Prostate gland (tissue), 2 donors: ENCODE data around the gene L2HGDH. TPM values are rescaled to one million over a fixed set of nuclear protein-coding genes. Genes with fewer than 3 reads are reported as not detected.

Source experiments
- DNase-seq: peaks from one replicate; pipeline ENCODE4 v3.0.0-alpha.2; 2019; ENCODE audit warnings: low spot score
- H3K27ac ChIP-seq, 2 donors: fragments of 200-600 bp; sonication (generic); 2 replicates each; pipeline ENCODE4 v1.5.1; 2017 to 2019
- H3K27me3 ChIP-seq: fragments of 200-600 bp; sonication (generic); replicated peaks from 2 replicates; pipeline ENCODE4 v1.5.1; 2019; ENCODE audit not compliant: insufficient read depth
- H3K36me3 ChIP-seq, 2 donors: fragments of 200-600 bp; sonication (generic); 1 replicate in 1 of 2; 2 replicates in 1 of 2; pipeline versions ENCODE4 v1.5.1 to v1.8.1; 2017 to 2019
- H3K4me1 ChIP-seq: fragments of 200-600 bp; sonication (generic); replicated peaks from 2 replicates; pipeline ENCODE4 v1.5.1; 2019
- H3K4me3 ChIP-seq, 2 donors: fragments of 200-600 bp; sonication (generic); 2 replicates each; pipeline ENCODE4 v1.5.1; 2017 to 2019
- H3K9me3 ChIP-seq: fragments of 200-600 bp; sonication (generic); 2 replicates; pipeline ENCODE4 v1.5.1; 2017
- CTCF ChIP-seq, 4 experiments: fragments of 200-600 bp in 2 of 4; fragments of 450-650 bp in 2 of 4; sonication (generic) in 2 of 4; IDR thresholded peaks; 1 replicate in 3 of 4; 2 replicates in 1 of 4; pipeline ENCODE4 v1.5.1; 2016 to 2019; ENCODE audit warnings: antibody characterized with exemption in 4 of 4, mild to moderate bottlenecking in 2 of 4, moderate library complexity in 2 of 4
- POLR2A ChIP-seq: fragments of 450-650 bp; IDR thresholded peaks from one replicate; pipeline ENCODE4 v1.6.1; 2016; ENCODE audit warnings: antibody characterized with exemption, mild to moderate bottlenecking
- POLR2AphosphoS5 ChIP-seq: sonication (generic); formaldehyde crosslinking; IDR thresholded peaks from one replicate; pipeline ENCODE4 v1.6.1; 2017; ENCODE audit warnings: antibody characterized with exemption
- WGBS: methylation state at CpG from one replicate; pipeline ENCODE4 v1.1.5; 2018; 5-methylcytosine and 5-hydroxymethylcytosine counted together
- intact Hi-C: fragments of 100-400 bp; cut with DNase I; formaldehyde crosslinking; loops from one replicate; pipeline ENCODE4 v1.14.2; 2022
- total RNA-seq, 2 donors: library from RNA; depleted of rRNA; stranded (reverse); fragments of >200 nt; gene quantifications; one replicate each; pipeline ENCODE4 v1.1.0, GENCODE V29; 2016

Gene L2HGDH
- total RNA-seq, 2 donors from 2014 or later = 5.6 to 6.5 TPM

- Histone ChIP-seq H3K4me3 (no peak overlapping the region), H3K36me3 (no peaks in the 10 kb centered on the region), H3K27me3 (no peaks in the 10 kb centered on the region), H3K9me3 (no peaks in the 10 kb centered on the region), H3K4me1 (no peaks in the 10 kb centered on the region), H3K27ac (no peak overlapping the region)
- WGBS = 98% methylated on average over 2 of the region's 2 CpGs
- TF ChIP-seq POLR2A (no peak), POLR2AphosphoS5 (no peak), CTCF (IDR thresholded peaks at IDR 0.05) (no peak)
- intact Hi-C loops = no loop called here
- DNase-seq = no peak
These were observed 83.7 kb downstream of the L2HGDH start for GRCh38 chr14:50228313-50228712.

GRCh38 chr14:50225974-50226297 lies 86.1 kb downstream of the L2HGDH start:
- no peaks in the 10 kb centered on the region for H3K9me3 ChIP-seq
- H3K27me3 ChIP-seq = no peaks in the 10 kb centered on the region
- H3K36me3 ChIP-seq = no peaks in the 10 kb centered on the region
- 41% methylated on average over 5 of the region's 5 CpGs for WGBS
- intact Hi-C loops = no loop called here
- DNase-seq = no peak
- H3K27ac ChIP-seq = peak overlapping the region; percentile 33 to 40
- TF ChIP-seq CTCF (IDR thresholded peaks at IDR 0.05) (no peak), POLR2AphosphoS5 (no peak), POLR2A (no peak)
- H3K4me1 ChIP-seq = no peaks in the 10 kb centered on the region
- no peak overlapping the region for H3K4me3 ChIP-seq

GRCh38 chr14:50225067-50225973 lies 86.7 kb downstream of the L2HGDH start:
- DNase-seq = no peak
- no peaks in the 10 kb centered on the region for H3K27me3 ChIP-seq
- 21% methylated on average over 5 of the region's 5 CpGs for WGBS
- no peak overlapping the region for H3K4me3 ChIP-seq
- no peaks in the 10 kb centered on the region for H3K9me3 ChIP-seq
- H3K4me1 ChIP-seq = no peaks in the 10 kb centered on the region
- no peaks in the 10 kb centered on the region for H3K36me3 ChIP-seq
- peak overlapping the region; percentile 33 to 40 for H3K27ac ChIP-seq
- intact Hi-C loops = no loop called here
- TF ChIP-seq POLR2A = no peak
- peak; percentile 40 for TF ChIP-seq POLR2AphosphoS5
- no peak for TF ChIP-seq CTCF (IDR thresholded peaks at IDR 0.05)

GRCh38 chr14:50222055-50222613 lies 89.9 kb downstream of the L2HGDH start:
- no peaks in the 10 kb centered on the region for H3K4me1 ChIP-seq
- no peaks in the 10 kb centered on the region for H3K27me3 ChIP-seq
- 74% methylated on average over 1 of the region's 1 CpG for WGBS
- intact Hi-C loops = no loop called here
- H3K36me3 ChIP-seq = no peaks in the 10 kb centered on the region
- TF ChIP-seq POLR2A (no peak), CTCF (IDR thresholded peaks at IDR 0.05) (no peak), POLR2AphosphoS5 (no peak)
- DNase-seq = no peak
- H3K27ac ChIP-seq = no peak overlapping the region
- H3K9me3 ChIP-seq = no peaks in the 10 kb centered on the region
- no peak overlapping the region for H3K4me3 ChIP-seq

GRCh38 chr14:50218501-50218900 lies 93.5 kb downstream of the L2HGDH start:
- WGBS = 93% methylated on average over 5 of the region's 5 CpGs
- Histone ChIP-seq H3K36me3 (no peaks in the 10 kb centered on the region), H3K27me3 (no peaks in the 10 kb centered on the region), H3K27ac (no peak overlapping the region), H3K4me3 (no peak overlapping the region), H3K4me1 (no peaks in the 10 kb centered on the region), H3K9me3 (no peaks in the 10 kb centered on the region)
- DNase-seq = no peak
- no peak for TF ChIP-seq POLR2AphosphoS5
- intact Hi-C loops = no loop called here
